ENCODE results near the gene PLEKHH1.

The PLEKHH1 gene

GRCh38 chr14:67562025-67562775 lies 29.1 kb downstream of the PLEKHH1 start:
- no peak for DNase-seq (ENCODE audit: extremely low read depth in 1 of 2, low read depth in 1 of 2)

DNA sequence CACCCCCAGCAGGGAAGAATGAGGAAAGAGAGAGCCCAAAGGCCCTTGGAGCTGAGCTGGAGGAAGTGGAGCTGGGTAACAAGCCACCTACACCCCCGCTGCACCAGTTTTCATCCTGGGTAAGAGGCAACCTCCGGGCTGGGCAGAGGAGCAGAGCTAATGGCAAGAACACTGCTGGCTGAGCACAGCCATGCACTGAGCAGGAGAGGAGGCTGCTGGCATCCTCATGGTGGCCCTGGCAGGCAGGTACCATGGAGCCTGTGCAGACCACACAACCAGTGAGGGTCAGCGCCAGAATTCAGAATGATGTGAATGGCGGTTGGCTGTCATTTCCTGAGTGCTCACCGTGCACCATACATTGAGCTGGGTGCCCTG lies 29.7 kb downstream of the PLEKHH1 start:
- DNase-seq (ENCODE audit: extremely low read depth in 1 of 2, low read depth in 1 of 2): no peak

DNA sequence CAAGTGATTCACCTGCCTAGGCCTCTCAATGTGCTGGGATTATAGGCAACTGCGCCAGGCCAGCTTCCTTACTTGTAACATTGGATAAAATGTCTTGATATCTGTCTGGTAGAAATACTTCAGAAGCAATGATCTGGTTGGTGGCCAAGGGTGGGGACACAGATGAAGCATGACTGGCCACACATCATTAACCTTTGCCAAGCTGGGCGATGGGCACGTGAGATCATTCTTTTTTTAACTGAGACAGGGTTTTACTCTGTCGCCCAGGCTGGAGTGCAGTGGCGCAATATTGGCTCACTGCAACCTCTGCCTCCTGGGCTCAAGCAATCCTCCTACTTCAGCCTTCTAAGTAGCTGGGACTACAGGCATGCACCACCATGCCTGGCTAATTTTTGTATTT lies 31.1 kb downstream of the PLEKHH1 start:
- no peak for DNase-seq (ENCODE audit: extremely low read depth in 1 of 2, low read depth in 1 of 2)

- DNase-seq (ENCODE audit: extremely low read depth in 1 of 2, low read depth in 1 of 2): no peak
Observed at GRCh38 chr14:67566908-67567307, 33.8 kb downstream of the PLEKHH1 start.

DNA sequence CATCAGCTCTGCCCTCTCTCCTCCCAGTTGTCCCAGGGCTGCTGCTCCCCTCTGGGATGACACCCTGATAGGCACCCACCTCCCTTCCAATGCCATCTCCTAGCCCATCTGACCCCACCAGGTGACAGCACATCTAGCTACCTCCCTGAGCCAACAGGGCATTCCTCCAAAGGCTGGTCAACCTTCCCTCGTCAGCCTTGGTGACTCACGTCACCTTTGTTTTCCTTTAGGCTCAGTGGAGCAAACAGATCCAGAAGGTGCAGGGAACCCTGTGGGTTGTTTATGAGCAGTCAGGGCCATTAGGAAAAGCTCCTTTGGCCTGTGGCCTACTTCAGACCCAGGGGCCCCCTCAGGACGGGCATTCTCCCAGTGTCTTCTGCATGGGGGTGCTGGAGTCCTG lies 34.6 kb downstream of the PLEKHH1 start:
- no peak for DNase-seq (ENCODE audit: extremely low read depth in 1 of 2, low read depth in 1 of 2)

- no peak for DNase-seq (ENCODE audit: extremely low read depth in 1 of 2, low read depth in 1 of 2)
Observed at GRCh38 chr14:67569011-67569650, 36.0 kb downstream of the PLEKHH1 start.

DNA sequence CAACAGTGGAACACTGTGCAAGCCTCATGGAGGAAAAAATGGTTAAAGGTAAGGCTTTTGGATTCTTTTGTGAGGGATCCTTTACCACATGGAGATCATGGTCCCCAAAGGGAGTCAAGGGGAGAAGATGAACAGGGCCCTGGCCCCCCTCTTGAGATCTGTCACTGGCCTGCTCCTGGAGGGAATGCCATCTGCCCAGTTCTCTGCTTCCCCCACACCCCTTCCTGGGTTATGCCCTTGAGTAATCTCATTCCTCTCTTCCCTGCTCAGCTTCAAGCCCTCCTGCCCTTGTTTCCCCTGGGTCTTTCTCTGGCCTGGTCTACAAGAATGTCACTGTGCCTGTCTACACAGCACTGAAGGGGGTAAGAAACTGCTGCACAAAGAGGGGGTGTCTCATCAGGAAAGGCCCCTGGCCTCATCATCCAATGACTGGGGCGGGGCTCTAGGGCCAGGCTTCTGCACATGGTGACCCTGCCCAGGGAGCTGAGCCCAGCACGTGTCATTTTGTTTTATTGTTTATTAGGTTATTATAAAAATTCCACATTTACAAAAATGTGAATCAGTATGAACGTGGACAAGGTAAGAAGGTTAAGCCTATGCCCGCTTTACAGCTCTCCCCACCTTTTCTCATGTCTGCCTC lies 36.7 kb downstream of the PLEKHH1 start:
- DNase-seq (ENCODE audit: extremely low read depth in 1 of 2, low read depth in 1 of 2): no peak

GRCh38 chr14:67570453-67570852 lies 37.4 kb downstream of the PLEKHH1 start:
- DNase-seq (ENCODE audit: extremely low read depth in 1 of 2, low read depth in 1 of 2): no peak

- DNase-seq (ENCODE audit: extremely low read depth in 1 of 2, low read depth in 1 of 2): peak; percentile 26 to 40
Observed at GRCh38 chr14:67571275-67571990, 38.3 kb downstream of the PLEKHH1 start.

DNA sequence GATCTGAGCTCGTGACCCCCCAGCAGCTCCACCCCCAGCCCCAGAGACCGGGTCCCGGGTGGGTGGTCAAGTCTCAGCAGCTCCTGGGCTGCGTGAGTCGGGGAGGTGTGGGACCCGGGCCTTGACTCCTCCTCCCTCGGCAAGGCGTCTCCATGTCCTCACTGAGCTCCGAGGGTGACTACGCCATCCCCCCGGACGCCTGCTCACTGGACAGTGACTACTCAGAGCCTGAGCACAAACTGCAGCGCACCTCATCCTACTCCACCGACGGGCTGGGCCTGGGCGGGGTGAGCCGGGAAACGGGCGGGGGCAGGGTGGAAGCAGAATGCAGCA lies 38.9 kb downstream of the PLEKHH1 start:
- DNase-seq (ENCODE audit: extremely low read depth in 1 of 2, low read depth in 1 of 2): no peak

GRCh38 chr14:67572608-67573007 lies 39.5 kb downstream of the PLEKHH1 start:
- no peak for DNase-seq (ENCODE audit: extremely low read depth in 1 of 2, low read depth in 1 of 2)

DNA sequence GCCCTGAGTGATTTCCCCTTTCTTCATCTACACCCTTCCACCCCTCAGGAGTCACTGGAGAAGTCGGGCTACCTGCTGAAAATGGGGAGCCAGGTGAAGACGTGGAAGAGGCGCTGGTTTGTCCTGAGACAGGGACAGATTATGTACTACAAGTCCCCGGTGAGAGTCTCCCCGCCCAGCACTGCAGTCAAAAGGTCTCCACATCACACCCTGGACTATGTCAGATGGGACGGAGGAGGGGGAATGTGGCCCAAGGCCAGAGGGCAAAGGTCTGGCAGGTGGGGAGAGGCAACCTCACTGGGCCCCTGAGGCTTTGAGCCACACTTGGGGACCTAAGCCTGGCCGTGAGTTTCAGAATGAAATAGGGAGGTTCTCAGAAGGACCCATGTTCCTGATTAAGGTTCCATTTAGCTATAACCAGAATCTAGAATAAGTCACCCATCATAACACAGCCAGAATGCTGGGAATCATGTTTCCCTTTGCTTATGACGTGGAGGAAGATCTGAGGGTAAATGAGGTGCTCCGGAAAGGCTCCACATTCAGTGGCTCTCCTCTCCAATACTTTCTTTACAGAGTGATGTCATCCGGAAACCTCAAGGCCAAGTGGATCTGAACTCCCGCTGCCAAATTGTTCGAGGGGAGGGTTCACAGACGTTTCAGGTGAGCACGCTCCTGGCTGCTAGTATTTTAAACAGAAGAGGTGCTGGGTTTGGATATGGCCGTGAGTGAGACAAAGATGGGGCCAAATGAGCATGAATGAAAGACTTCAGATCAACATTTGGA lies 40.3 kb downstream of the PLEKHH1 start:
- no peak for DNase-seq (ENCODE audit: extremely low read depth in 1 of 2, low read depth in 1 of 2)

DNA sequence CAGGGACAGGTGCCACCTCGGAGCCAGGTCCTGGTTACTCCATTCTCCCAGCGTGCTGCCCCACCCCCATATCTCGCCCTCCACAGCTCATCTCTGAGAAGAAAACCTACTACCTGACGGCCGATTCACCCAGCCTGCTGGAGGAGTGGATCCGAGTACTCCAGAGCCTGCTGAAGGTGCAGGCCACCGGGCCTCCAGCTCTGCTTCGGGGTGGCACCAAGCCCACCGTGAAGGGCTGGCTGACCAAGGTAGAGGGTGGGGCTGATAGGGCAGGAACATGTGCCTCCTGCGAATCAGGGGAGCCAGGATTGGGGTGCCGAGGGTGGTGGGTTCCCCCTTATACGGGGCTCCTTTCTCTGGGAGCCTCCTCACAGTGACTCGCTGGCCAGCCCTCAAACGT lies 41.1 kb downstream of the PLEKHH1 start:
- no peak for DNase-seq (ENCODE audit: extremely low read depth in 1 of 2, low read depth in 1 of 2)

DNA sequence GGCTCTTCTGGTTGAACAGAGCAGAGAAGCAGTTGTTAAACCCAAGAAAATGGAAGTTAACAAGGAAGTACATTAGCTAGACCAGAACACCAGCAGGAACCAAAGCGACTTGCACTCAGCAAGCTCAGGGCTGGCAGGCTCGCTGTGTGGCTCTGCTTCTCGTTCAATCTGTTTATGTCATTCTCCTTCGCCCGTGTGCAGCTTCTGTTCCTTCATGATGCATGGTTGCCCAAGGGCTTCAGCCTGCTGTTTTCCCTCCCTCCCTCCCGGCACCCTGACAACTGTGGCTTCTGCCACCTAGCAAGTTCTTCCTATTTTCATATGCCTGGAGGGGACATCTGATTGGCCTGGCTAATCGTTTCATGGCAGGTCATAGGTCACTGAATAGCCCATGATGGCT lies 41.7 kb downstream of the PLEKHH1 start:
- no peak for DNase-seq (ENCODE audit: extremely low read depth in 1 of 2, low read depth in 1 of 2)

DNA sequence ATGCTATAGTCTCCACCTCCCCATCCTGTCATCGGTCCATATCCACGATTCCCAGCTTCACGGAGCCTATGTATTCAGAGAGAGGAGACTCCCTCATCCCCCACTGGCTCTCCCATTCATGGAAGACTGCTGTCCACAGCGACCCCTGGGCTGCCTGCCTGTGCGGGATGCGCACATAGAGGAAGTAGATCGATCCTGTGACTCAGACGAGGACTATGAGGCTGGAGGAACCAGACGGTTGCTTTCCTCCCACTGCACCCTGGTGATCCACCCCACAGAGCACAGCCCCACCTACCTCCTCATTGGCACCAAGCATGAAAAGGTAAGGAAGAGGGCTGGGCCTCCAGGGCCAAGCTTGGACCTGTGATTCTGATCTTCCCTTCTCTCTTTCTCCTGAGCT lies 42.6 kb downstream of the PLEKHH1 start:
- DNase-seq (ENCODE audit: extremely low read depth in 1 of 2, low read depth in 1 of 2): no peak

DNA sequence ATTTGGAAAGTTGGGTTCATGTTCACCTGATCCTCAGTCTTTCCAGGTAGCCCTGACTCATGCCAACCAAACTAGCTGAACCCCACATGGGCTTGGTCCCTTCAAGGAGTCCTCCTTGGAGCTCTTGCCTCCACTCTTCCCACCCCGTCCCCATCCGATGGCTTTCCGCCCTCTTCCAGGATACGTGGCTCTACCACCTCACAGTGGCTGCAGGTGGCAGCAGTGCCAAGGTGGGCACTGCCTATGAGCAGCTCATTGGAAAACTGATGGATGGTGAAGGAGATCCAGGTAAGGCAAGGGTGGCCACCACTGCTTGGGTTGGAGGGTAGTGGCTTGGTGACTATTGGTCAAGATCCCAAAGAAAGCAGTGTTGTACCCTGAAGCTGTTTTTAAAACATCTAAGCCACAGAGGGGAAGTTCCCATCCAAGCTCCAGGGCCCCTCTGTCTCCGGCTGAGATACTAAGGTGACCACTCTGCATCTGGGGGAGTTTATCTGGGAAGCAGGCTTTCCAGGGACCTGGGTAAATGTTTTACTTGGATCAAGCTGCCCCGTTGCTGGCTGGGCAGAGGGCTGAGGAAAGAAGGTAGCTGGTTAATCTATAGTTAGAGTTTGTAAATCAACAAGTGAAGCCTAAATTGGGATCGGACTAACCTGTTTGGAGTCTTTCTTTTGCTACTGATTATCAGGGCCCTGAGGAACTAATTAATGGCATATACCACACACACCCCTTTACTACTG lies 43.3 kb downstream of the PLEKHH1 start:
- DNase-seq (ENCODE audit: extremely low read depth in 1 of 2, low read depth in 1 of 2): no peak

DNA sequence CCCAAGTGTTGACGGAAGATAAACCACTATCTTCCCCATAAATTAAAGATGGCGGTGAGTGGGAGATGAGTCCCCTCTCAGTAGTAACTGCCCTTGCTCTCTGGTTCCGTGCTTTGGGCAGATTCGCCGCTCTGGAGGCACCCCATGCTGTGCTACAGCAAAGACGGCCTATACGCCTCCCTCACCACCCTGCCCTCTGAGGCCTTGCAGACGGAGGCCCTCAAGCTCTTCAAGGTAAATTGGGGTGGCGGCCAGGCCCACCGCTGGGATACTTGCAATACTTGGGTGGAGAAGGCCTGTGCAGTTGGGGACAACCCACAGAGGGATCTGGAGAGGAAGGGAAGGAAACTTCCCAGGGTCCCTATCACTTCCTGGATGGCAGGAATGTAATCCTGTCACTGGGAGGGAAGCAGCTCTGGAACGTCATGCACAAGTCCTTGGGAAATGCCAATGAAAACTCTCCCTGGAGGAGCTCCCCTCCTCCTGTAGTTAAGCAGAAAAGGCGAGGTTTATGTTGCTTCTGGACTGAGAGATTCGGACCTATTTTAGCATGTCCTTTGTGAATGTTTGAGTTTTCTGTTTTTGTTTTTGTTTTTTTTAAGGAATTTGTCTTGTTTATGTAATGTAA lies 44.2 kb downstream of the PLEKHH1 start:
- no peak for DNase-seq (ENCODE audit: extremely low read depth in 1 of 2, low read depth in 1 of 2)

- DNase-seq (ENCODE audit: extremely low read depth in 1 of 2, low read depth in 1 of 2): no peak
Observed at GRCh38 chr14:67577909-67578749, 45.0 kb downstream of the PLEKHH1 start.

DNA sequence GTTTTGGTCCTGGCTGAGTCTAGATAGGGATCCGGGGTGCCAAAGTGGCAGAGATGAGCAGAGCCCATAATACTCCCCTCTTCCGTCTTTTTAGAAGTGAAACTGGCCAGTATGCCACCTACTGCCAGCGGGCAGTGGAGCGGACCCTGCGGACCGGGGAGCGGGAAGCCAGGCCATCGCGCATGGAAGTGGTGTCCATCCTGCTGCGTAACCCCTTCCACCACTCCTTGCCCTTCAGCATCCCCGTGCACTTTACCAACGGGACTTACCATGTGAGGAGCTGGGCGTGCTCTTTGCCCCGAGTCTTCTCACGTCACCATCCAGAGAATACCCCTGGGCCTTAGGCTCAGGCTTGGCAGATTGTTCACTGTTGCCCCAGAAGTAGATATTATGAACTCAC lies 46.0 kb downstream of the PLEKHH1 start:
- no peak for DNase-seq (ENCODE audit: extremely low read depth in 1 of 2, low read depth in 1 of 2)
